A549 (cell line): Measurements from ENCODE around the gene PLEKHA3. TPM values are rescaled to one million over a fixed set of nuclear protein-coding genes. Genes with fewer than 3 reads are reported as not detected.

ENCODE experiments used
- ATAC-seq, 2 experiments: fragments of 200-7000 bp in 1 of 2; fragments of >200 bp in 1 of 2; cut with Nextera tagmentation in 1 of 2; cut with Tn5 transposase in 1 of 2; 3 replicates each; pipeline versions ENCODE4 v1.8.0 to v1.9.1; 2018 to 2020; ENCODE audit warnings: mild to moderate bottlenecking in 1 of 2, moderate library complexity in 1 of 2
- CTCF ChIA-PET: fragments of 300-600 bp; sonication (Branson Sonifier 250); formaldehyde crosslinking; extraction: SDS; loops from one replicate; lab custom pipeline; 2021; ENCODE audit warnings: antibody characterized with exemption, inconsistent platforms; lab: Yijun Ruan, JAX
- POLR2A ChIA-PET: fragments of 350-600 bp; formaldehyde crosslinking; extraction: SDS; loops from one replicate; lab custom pipeline; 2021; ENCODE audit warnings: antibody characterized with exemption, inconsistent platforms; lab: Yijun Ruan, JAX
- DNase-seq, 2 experiments: peaks; one replicate each; pipeline versions ENCODE4 v3.0.0 to v3.0.0-alpha.2; 2011 to 2016; ENCODE audit warnings: low read depth in 1 of 2, low spot score in 1 of 2
- FAIRE-seq: peaks from 2 replicates; lab custom pipeline; 2011; peaks lifted over from hg19 to GRCh38; lab: Jason Lieb, UNC
- H3K27ac ChIP-seq, 2 experiments: fragments of >200 bp; sonication (Bioruptor Twin); formaldehyde crosslinking; 3 replicates each; pipeline ENCODE4 v1.5.1; 2016 to 2017
- H3K4me1 ChIP-seq: fragments of >200 bp; sonication (Bioruptor Twin); formaldehyde crosslinking; 3 replicates; pipeline ENCODE4 v1.6.1; 2016
- H3K4me2 ChIP-seq: fragments of >200 bp; sonication (Bioruptor Twin); formaldehyde crosslinking; 3 replicates; pipeline ENCODE4 v1.6.1; 2016
- H3K4me3 ChIP-seq: fragments of >200 bp; sonication (Bioruptor Twin); formaldehyde crosslinking; 3 replicates; pipeline ENCODE4 v1.5.1; 2016
- H3K9me3 ChIP-seq: fragments of >200 bp; sonication (Bioruptor Twin); formaldehyde crosslinking; 3 replicates; pipeline ENCODE4 v1.6.1; 2016
- ATOH8 ChIP-seq: fragments of 250-450 bp; sonication (Bioruptor Pico); IDR thresholded peaks from 2 replicates; pipeline ENCODE4 v1.5.0; 2020; ENCODE audit warnings: low read depth, mild to moderate bottlenecking, moderate library complexity
- BCL3 ChIP-seq: fragments of >200 bp; sonication (Bioruptor Twin); formaldehyde crosslinking; IDR thresholded peaks from 3 replicates; pipeline ENCODE4 v1.6.1; 2016
- CBX2 ChIP-seq: fragments of 200-600 bp; sonication (generic); IDR thresholded peaks from 2 replicates; pipeline ENCODE4 v1.6.1; 2016; ENCODE audit warnings: low read depth, mild to moderate bottlenecking, borderline replicate concordance
- CBX8 ChIP-seq: fragments of 200-600 bp; sonication (generic); IDR thresholded peaks from 2 replicates; pipeline ENCODE4 v1.6.1; 2016
- CHD2 ChIP-seq: fragments of 150-350 bp; IDR thresholded peaks from 2 replicates; pipeline ENCODE4 v1.6.1; 2014; ENCODE audit warnings: low read length; ENCODE audit not compliant: partially characterized antibody
- CHD4 ChIP-seq: fragments of 200-600 bp; sonication (generic); IDR thresholded peaks from 2 replicates; pipeline ENCODE4 v1.6.1; 2016; ENCODE audit warnings: antibody characterized with exemption, mild to moderate bottlenecking, borderline replicate concordance
- CTCF ChIP-seq: fragments of >200 bp; sonication (Bioruptor Twin); formaldehyde crosslinking; IDR thresholded peaks from 3 replicates; pipeline ENCODE4 v1.5.1; 2016
- EHMT2 ChIP-seq: fragments of 200-600 bp; sonication (generic); IDR thresholded peaks from 2 replicates; pipeline ENCODE4 v1.6.1; 2016; ENCODE audit warnings: antibody characterized with exemption, low read depth, mild to moderate bottlenecking, moderate library complexity
- ELK1 ChIP-seq: fragments of 150-350 bp; IDR thresholded peaks from 2 replicates; pipeline ENCODE4 v1.6.1; 2014; ENCODE audit warnings: low read depth, mild to moderate bottlenecking, low read length
- EP300 ChIP-seq, 2 experiments: fragments of >200 bp; sonication (Bioruptor Twin); formaldehyde crosslinking; IDR thresholded peaks; 2 replicates in 1 of 2; 3 replicates in 1 of 2; pipeline ENCODE4 v1.6.1; 2016 to 2017
- FOSB ChIP-seq: fragments of 250-450 bp; sonication (Bioruptor Pico); IDR thresholded peaks from 2 replicates; pipeline ENCODE4 v1.5.0; 2020; ENCODE audit warnings: mild to moderate bottlenecking, moderate library complexity
- HDAC2 ChIP-seq: fragments of 200-600 bp; sonication (generic); IDR thresholded peaks from 2 replicates; pipeline ENCODE4 v1.6.1; 2016
- HOXB13 ChIP-seq: fragments of 250-450 bp; sonication (Bioruptor Pico); IDR thresholded peaks from 2 replicates; pipeline ENCODE4 v1.5.0; 2020; ENCODE audit warnings: low read depth, mild to moderate bottlenecking, moderate library complexity
- HOXB5 ChIP-seq: fragments of 250-450 bp; sonication (Bioruptor Pico); IDR thresholded peaks from 2 replicates; pipeline ENCODE4 v1.5.0; 2020; ENCODE audit warnings: mild to moderate bottlenecking, moderate library complexity
- JUNB ChIP-seq: fragments of >200 bp; sonication (Bioruptor Twin); formaldehyde crosslinking; IDR thresholded peaks from 2 replicates; pipeline ENCODE4 v1.6.1; 2016
- KDM1A ChIP-seq: fragments of 200-600 bp; sonication (generic); IDR thresholded peaks from 2 replicates; pipeline ENCODE4 v1.6.1; 2016; ENCODE audit warnings: low read depth, mild to moderate bottlenecking
- MAX ChIP-seq: IDR thresholded peaks from 2 replicates; pipeline ENCODE4 v1.6.1; 2012
- MAZ ChIP-seq: fragments of 150-350 bp; IDR thresholded peaks from 2 replicates; pipeline ENCODE4 v1.6.1; 2014; ENCODE audit warnings: antibody characterized with exemption, low read depth, low read length, borderline replicate concordance
- NR3C1 ChIP-seq: fragments of >200 bp; sonication (Bioruptor Twin); formaldehyde crosslinking; IDR thresholded peaks from 3 replicates; pipeline ENCODE4 v1.6.1; 2017
- POLR2A ChIP-seq: IDR thresholded peaks from 2 replicates; pipeline ENCODE4 v1.6.1; 2012; ENCODE audit warnings: mild to moderate bottlenecking, low read length
- RARB ChIP-seq: fragments of 250-450 bp; sonication (Bioruptor Pico); IDR thresholded peaks from 2 replicates; pipeline ENCODE4 v1.8.0; 2021; ENCODE audit warnings: mild to moderate bottlenecking, moderate library complexity
- RCOR1 ChIP-seq: fragments of 150-350 bp; IDR thresholded peaks from 2 replicates; pipeline ENCODE4 v1.6.1; 2014; ENCODE audit warnings: antibody characterized with exemption, low read length, low read depth
- REST ChIP-seq: fragments of 200-600 bp; sonication (generic); IDR thresholded peaks from 2 replicates; pipeline ENCODE4 v1.6.1; 2016; ENCODE audit warnings: antibody characterized with exemption, mild to moderate bottlenecking, moderate library complexity
- SMC3 ChIP-seq: fragments of >200 bp; sonication (Bioruptor Twin); formaldehyde crosslinking; IDR thresholded peaks from 3 replicates; pipeline ENCODE4 v1.6.1; 2018; ENCODE audit warnings: inconsistent platforms
- TFCP2L1 ChIP-seq: fragments of 250-450 bp; sonication (Bioruptor Pico); IDR thresholded peaks from 2 replicates; pipeline ENCODE4 v1.5.0; 2021; ENCODE audit warnings: mild to moderate bottlenecking
- WGBS: methylation state at CpG from one replicate; pipeline ENCODE4 v1.1.6; 2017; ENCODE audit errors: missing lambda C conversion rate; 5-methylcytosine and 5-hydroxymethylcytosine counted together
- polyA plus RNA-seq, 4 experiments: library from polyadenylated mRNA; depleted of rRNA in 3 of 4; stranded (reverse); fragments of >200 nt; fragmentation: RNase III in 1 of 4; extraction: RNeasy Plus Mini Kit Qiagen cat#74134 plus additional on column Dnase treatment in 1 of 4; gene quantifications; 2 replicates in 3 of 4; 3 replicates in 1 of 4; pipeline ENCODE4 v1.2.3, GENCODE V29; 2011 to 2017
- TF ChIP-seq, protein P1 (sequence below): fragments of >200 bp; sonication (Bioruptor Twin); formaldehyde crosslinking; IDR thresholded peaks from 2 replicates; pipeline ENCODE4 v1.6.1; 2016

The PLEKHA3 gene
- polyA plus RNA-seq, 2 of the 4 experiments (the other 2 are of a cell fraction), result 9.6 to 47.4 TPM

GRCh38 chr2:178450774-178451525, 29.3 kb upstream of the PLEKHA3 start, which contains the start of the genes PJVK and PRKRA (continued):
- TF ChIP-seq RARB (CRISPR knock-in tag) (no peak), CBX8 (no peak), FOSB (CRISPR knock-in tag) (no peak), REST (no peak), RCOR1 (no peak), MAZ (peak; percentile 84), POLR2A (peak; percentile 94), JUNB (no peak), CHD2 (no peak), CHD4 (no peak), TFCP2L1 (CRISPR knock-in tag) (peak; percentile 45; the same call in 1 of the 2 replicates), HOXB5 (no peak), NR3C1 (no peak), MAX (peak; percentile 73), HOXB13 (no peak), CTCF (no peak), EP300 (IDR thresholded peaks at IDR 0.05) (no peak), HDAC2 (no peak), BCL3 (peak; percentile 91; the same call in 1 of the 3 replicates), SMC3 (no peak)
- TF ChIP-seq, protein P1, sequence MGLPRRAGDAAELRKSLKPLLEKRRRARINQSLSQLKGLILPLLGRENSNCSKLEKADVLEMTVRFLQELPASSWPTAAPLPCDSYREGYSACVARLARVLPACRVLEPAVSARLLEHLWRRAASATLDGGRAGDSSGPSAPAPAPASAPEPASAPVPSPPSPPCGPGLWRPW, result no peak

GRCh38 chr2:178452334-178452733, 27.9 kb upstream of the PLEKHA3 start:
- peak overlapping the region; percentile 61; the same call in 1 of the 3 replicates for H3K4me3 ChIP-seq
- no peaks in the 10 kb centered on the region for H3K9me3 ChIP-seq
- FAIRE-seq, result no peak
- POLR2A ChIA-PET, result interaction anchor here (0.7 to 2.0 kb wide), 3 partner anchors 9 to 248 kb away, joined by 9 to 35 read pairs (median 11); partner anchors contain the start of genes FKBP7 and PLEKHA3
- DNase-seq, result no peak
- no peak for ATAC-seq
- peaks cover 11% of the 10 kb centered on the region; the same call in 2 of the 3 replicates for H3K4me1 ChIP-seq
- CTCF ChIA-PET, result interaction anchor here (1.6 kb wide), 1 partner anchor 19 kb away, joined by 3 read pairs; no protein-coding TSS in a partner anchor
- H3K4me2 ChIP-seq, result peak overlapping the region; percentile 88
- peak overlapping the region; percentile 92 to 97; a peak in 5 of 6 replicates for H3K27ac ChIP-seq
- 93% methylated on average over 2 of the region's 2 CpGs for WGBS
- TF ChIP-seq EHMT2 (no peak), ATOH8 (CRISPR knock-in tag) (no peak), ELK1 (no peak), TFCP2L1 (CRISPR knock-in tag) (no peak), KDM1A (no peak), CBX2 (no peak), REST (no peak), POLR2A (no peak)
